ENCODE data around the gene MUSTN1.

DNA sequence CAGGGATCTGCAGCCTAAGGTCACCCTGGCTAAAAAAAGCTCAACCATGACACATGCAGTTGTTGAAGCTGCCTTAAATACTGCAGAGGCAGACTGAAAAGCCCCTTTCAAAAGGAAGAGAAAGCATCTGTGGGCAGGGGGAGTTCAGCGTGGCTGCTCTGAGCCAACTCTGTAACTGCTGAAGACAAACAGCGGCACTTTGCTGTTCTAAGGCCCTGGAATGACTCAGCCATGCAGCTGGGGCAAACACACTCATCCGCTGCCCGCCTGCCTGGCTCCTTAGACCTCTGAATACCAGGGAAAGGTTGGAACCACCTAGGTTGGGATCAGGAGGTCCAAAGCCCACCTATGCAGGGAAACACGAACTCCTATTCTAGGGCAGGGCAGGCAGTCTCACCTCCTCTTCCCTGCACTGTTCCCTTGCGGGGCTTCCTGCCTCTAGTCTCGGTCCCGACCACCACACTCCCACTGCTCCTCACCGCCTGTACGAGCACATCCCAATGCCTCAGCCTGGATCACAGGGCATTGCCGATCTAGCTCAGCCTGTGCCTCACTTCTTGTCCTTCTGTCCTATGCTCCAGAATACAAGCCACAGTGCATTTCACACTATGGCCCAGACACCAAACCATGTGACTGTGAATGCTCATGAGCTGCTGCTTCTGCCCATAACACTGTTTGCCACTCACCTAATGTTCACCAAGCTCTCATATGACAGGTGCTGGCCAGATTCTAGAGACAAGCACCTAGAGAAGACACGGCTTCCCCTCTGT is 6.6 kb upstream of the MUSTN1 start:
- TF ChIP-seq, protein P1, sequence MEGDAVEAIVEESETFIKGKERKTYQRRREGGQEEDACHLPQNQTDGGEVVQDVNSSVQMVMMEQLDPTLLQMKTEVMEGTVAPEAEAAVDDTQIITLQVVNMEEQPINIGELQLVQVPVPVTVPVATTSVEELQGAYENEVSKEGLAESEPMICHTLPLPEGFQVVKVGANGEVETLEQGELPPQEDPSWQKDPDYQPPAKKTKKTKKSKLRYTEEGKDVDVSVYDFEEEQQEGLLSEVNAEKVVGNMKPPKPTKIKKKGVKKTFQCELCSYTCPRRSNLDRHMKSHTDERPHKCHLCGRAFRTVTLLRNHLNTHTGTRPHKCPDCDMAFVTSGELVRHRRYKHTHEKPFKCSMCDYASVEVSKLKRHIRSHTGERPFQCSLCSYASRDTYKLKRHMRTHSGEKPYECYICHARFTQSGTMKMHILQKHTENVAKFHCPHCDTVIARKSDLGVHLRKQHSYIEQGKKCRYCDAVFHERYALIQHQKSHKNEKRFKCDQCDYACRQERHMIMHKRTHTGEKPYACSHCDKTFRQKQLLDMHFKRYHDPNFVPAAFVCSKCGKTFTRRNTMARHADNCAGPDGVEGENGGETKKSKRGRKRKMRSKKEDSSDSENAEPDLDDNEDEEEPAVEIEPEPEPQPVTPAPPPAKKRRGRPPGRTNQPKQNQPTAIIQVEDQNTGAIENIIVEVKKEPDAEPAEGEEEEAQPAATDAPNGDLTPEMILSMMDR (IDR thresholded peaks at IDR 0.05; ENCODE audit: low read depth, low read length, missing input control), result no peak
- no peak for TF ChIP-seq EGR1 (IDR thresholded peaks at IDR 0.05; ENCODE audit: low read depth in 2 of 2)
- TF ChIP-seq RAD21 (IDR thresholded peaks at IDR 0.05), result no peak
- TF ChIP-seq, protein P2, sequence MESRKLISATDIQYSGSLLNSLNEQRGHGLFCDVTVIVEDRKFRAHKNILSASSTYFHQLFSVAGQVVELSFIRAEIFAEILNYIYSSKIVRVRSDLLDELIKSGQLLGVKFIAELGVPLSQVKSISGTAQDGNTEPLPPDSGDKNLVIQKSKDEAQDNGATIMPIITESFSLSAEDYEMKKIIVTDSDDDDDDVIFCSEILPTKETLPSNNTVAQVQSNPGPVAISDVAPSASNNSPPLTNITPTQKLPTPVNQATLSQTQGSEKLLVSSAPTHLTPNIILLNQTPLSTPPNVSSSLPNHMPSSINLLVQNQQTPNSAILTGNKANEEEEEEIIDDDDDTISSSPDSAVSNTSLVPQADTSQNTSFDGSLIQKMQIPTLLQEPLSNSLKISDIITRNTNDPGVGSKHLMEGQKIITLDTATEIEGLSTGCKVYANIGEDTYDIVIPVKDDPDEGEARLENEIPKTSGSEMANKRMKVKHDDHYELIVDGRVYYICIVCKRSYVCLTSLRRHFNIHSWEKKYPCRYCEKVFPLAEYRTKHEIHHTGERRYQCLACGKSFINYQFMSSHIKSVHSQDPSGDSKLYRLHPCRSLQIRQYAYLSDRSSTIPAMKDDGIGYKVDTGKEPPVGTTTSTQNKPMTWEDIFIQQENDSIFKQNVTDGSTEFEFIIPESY (IDR thresholded peaks at IDR 0.05), result no peak
- no peak for TF ChIP-seq GABPA (IDR thresholded peaks at IDR 0.05 in 1 of 2, conservative IDR thresholded peaks at IDR 0.05 in 1 of 2)
- TF ChIP-seq, protein P3, sequence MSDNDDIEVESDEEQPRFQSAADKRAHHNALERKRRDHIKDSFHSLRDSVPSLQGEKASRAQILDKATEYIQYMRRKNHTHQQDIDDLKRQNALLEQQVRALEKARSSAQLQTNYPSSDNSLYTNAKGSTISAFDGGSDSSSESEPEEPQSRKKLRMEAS (IDR thresholded peaks at IDR 0.05), result no peak
- TF ChIP-seq TAF1 (conservative IDR thresholded peaks at IDR 0.05), result no peak
- TF ChIP-seq, protein P4, sequence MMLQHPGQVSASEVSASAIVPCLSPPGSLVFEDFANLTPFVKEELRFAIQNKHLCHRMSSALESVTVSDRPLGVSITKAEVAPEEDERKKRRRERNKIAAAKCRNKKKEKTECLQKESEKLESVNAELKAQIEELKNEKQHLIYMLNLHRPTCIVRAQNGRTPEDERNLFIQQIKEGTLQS (IDR thresholded peaks at IDR 0.05), result no peak
- no peak for TF ChIP-seq YY1 (IDR thresholded peaks at IDR 0.05)
- no peak for TF ChIP-seq RXRA (IDR thresholded peaks at IDR 0.05)
- TF ChIP-seq, protein P5, sequence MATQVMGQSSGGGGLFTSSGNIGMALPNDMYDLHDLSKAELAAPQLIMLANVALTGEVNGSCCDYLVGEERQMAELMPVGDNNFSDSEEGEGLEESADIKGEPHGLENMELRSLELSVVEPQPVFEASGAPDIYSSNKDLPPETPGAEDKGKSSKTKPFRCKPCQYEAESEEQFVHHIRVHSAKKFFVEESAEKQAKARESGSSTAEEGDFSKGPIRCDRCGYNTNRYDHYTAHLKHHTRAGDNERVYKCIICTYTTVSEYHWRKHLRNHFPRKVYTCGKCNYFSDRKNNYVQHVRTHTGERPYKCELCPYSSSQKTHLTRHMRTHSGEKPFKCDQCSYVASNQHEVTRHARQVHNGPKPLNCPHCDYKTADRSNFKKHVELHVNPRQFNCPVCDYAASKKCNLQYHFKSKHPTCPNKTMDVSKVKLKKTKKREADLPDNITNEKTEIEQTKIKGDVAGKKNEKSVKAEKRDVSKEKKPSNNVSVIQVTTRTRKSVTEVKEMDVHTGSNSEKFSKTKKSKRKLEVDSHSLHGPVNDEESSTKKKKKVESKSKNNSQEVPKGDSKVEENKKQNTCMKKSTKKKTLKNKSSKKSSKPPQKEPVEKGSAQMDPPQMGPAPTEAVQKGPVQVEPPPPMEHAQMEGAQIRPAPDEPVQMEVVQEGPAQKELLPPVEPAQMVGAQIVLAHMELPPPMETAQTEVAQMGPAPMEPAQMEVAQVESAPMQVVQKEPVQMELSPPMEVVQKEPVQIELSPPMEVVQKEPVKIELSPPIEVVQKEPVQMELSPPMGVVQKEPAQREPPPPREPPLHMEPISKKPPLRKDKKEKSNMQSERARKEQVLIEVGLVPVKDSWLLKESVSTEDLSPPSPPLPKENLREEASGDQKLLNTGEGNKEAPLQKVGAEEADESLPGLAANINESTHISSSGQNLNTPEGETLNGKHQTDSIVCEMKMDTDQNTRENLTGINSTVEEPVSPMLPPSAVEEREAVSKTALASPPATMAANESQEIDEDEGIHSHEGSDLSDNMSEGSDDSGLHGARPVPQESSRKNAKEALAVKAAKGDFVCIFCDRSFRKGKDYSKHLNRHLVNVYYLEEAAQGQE (IDR thresholded peaks at IDR 0.05), result no peak
- no peak for TF ChIP-seq HNF4G (IDR thresholded peaks at IDR 0.05)

Data from liver (tissue), 3 donors.